ENCODE data around the gene AHCTF1. TPM values are rescaled to one million over a fixed set of nuclear protein-coding genes. Genes with fewer than 3 reads are reported as not detected.

AHCTF1 gene
- total and polyA plus RNA-seq, 9 of the 15 experiments (the other 6 are each of a cell fraction or from before 2014, with no cell fraction given) = 9.4 to 102 (median 47.6) TPM

DNA sequence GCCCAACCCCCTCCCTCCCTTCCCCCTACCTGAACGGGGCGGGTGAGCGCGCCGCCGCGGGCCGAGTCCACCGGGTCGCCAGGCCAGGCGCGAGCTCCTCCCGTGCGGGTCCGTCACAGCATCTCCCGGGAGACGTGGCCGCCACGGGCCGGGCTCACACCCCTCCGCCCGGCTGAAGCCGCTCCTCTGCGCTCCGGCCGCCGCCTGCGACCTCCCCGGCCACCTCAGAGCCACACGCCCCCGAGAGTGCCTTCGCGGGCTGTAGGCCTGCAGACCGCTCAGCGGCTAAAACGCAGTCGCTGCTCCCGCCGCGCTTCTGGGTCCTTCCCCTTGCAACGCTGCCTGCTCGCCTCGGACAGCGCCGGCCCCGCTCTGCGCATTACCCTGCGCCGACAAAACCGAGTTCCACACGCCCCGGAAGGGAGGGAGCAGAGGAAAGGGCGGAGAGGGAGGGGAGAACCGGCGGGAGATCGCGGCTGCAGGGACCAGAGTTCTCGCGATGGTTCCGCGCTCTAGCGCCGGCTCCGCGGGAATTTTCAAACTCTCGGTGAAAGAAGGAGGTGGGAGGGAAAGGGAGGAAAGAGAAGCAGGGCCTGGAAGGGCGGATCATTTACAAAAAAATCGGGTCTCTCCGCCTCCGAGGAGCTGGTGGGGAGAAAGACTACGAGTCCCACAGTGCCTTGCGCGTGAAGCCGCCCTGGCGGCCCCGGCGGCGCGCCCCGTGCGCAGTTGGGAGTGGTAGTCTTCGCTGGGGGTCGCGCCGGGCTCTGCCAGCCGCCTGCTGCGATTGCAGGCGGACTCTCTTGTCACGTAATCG is at the start of gene AHCTF1 (continued):
- TF ChIP-seq BCL6 (CRISPR knock-in tag; IDR thresholded peaks at IDR 0.05) = no peak
- no peak for TF ChIP-seq HDAC8 (tag; IDR thresholded peaks at IDR 0.05)
- no peak for TF ChIP-seq ZNF507 (tag; conservative IDR thresholded peaks at IDR 0.05)
- no peak for TF ChIP-seq NUFIP1 (IDR thresholded peaks at IDR 0.05; ENCODE audit: partially characterized antibody)
- TF ChIP-seq ZNF589 (CRISPR knock-in tag; IDR thresholded peaks at IDR 0.05; ENCODE audit: low read depth) = peak; percentile 85; the same call in 1 of the 2 replicates
- no peak for TF ChIP-seq ZNF408 (CRISPR knock-in tag; IDR thresholded peaks at IDR 0.05; ENCODE audit: low read depth)
- TF ChIP-seq STAT5A (IDR thresholded peaks at IDR 0.05; ENCODE audit: borderline replicate concordance, low read length) = no peak
- peak; percentile 88 for TF ChIP-seq MBD2 (IDR thresholded peaks at IDR 0.05; ENCODE audit: borderline replicate concordance, low read depth)
- no peak for TF ChIP-seq ZNF445 (CRISPR knock-in tag; IDR thresholded peaks at IDR 0.05; ENCODE audit: low read depth)
- TF ChIP-seq DIDO1 (tag; IDR thresholded peaks at IDR 0.05; ENCODE audit: low read depth) = 0 out of 2 replicates have a peak, but pooled peaks have one; percentile 47
- no peak for TF ChIP-seq ZNF311 (CRISPR knock-in tag; IDR thresholded peaks at IDR 0.05)
- peak; percentile 98 for TF ChIP-seq CHD2 (IDR thresholded peaks at IDR 0.05; ENCODE audit: low read depth, low read length)
- TF ChIP-seq TEAD1 (CRISPR knock-in tag; IDR thresholded peaks at IDR 0.05) = peak in 1 of 2 experiments; percentile 87; a peak in 2 of 4 replicates
- TF ChIP-seq ZNF655 (CRISPR knock-in tag; IDR thresholded peaks at IDR 0.05) = no peak
- TF ChIP-seq ZNF354B (CRISPR knock-in tag; IDR thresholded peaks at IDR 0.05) = no peak
- no peak for TF ChIP-seq MTF1 (CRISPR knock-in tag; IDR thresholded peaks at IDR 0.05; ENCODE audit: borderline replicate concordance)
- TF ChIP-seq, protein P1, sequence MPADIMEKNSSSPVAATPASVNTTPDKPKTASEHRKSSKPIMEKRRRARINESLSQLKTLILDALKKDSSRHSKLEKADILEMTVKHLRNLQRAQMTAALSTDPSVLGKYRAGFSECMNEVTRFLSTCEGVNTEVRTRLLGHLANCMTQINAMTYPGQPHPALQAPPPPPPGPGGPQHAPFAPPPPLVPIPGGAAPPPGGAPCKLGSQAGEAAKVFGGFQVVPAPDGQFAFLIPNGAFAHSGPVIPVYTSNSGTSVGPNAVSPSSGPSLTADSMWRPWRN (IDR thresholded peaks at IDR 0.05; ENCODE audit: low read depth) = no peak
- peak; percentile 65; the same call in 1 of the 2 replicates for TF ChIP-seq EP400 (IDR thresholded peaks at IDR 0.05)
- peak; percentile 99 for TF ChIP-seq HCFC1 (IDR thresholded peaks at IDR 0.05; ENCODE audit: low read depth, low read length)
- peak; percentile 62 for TF ChIP-seq RB1 (IDR thresholded peaks at IDR 0.05; ENCODE audit: low read depth)
- no peak for TF ChIP-seq IFI16 (CRISPR knock-in tag; IDR thresholded peaks at IDR 0.05)
- TF ChIP-seq ZNF316 (IDR thresholded peaks at IDR 0.05) = no peak
- TF ChIP-seq CUX1 (CRISPR knock-in tag; IDR thresholded peaks at IDR 0.05) = no peak

Data from K562 (cell line).